ENCODE results near the gene CELF6. TPM values are rescaled to one million over a fixed set of nuclear protein-coding genes. Genes with fewer than 3 reads are reported as not detected.

The CELF6 gene
- total RNA-seq, 1 donor = 0.36 TPM

- no peaks in the 10 kb centered on the region for H3K79me2 ChIP-seq (ENCODE audit: insufficient read depth, low read length)
- H3K4me3 ChIP-seq (ENCODE audit: insufficient read depth, low read length) = peak overlapping the region; percentile 0
- H3K4me1 ChIP-seq (ENCODE audit: insufficient read depth, low read length) = peaks cover 18% of the 10 kb centered on the region
- H3K9me3 ChIP-seq (ENCODE audit: low read depth, low read length) = no peaks in the 10 kb centered on the region
- no peak for DNase-seq (ENCODE audit: insufficient read length, low spot score, missing footprints)
- H3K4me2 ChIP-seq (ENCODE audit: insufficient read depth, low read length) = peak overlapping the region; percentile 44
- no peaks in the 10 kb centered on the region for H3K27me3 ChIP-seq (ENCODE audit: insufficient read depth, low read length)
- no peaks in the 10 kb centered on the region for H3K36me3 ChIP-seq (ENCODE audit: insufficient read depth, low read length)
- H4K20me1 ChIP-seq (ENCODE audit: insufficient read depth, low read length) = no peaks in the 10 kb centered on the region
- no peak overlapping the region for H2AFZ ChIP-seq (ENCODE audit: low read length)
- peak overlapping the region; percentile 80 for H3K27ac ChIP-seq (ENCODE audit: low read depth, low read length)
- TF ChIP-seq CTCF (IDR thresholded peaks at IDR 0.05; ENCODE audit: extremely low read depth, low read depth, low read length) = no peak
Measured at GRCh38 chr15:72338617-72339321, 18.8 kb upstream of the CELF6 start.

- H3K36me3 ChIP-seq (ENCODE audit: insufficient read depth, low read length) = no peaks in the 10 kb centered on the region
- peak overlapping the region; percentile 11 for H3K4me2 ChIP-seq (ENCODE audit: insufficient read depth, low read length)
- H4K20me1 ChIP-seq (ENCODE audit: insufficient read depth, low read length) = no peaks in the 10 kb centered on the region
- H3K27me3 ChIP-seq (ENCODE audit: insufficient read depth, low read length) = no peaks in the 10 kb centered on the region
- no peak for DNase-seq (ENCODE audit: insufficient read length, low spot score, missing footprints)
- H3K4me1 ChIP-seq (ENCODE audit: insufficient read depth, low read length) = peaks cover 18% of the 10 kb centered on the region
- no peak for TF ChIP-seq CTCF (IDR thresholded peaks at IDR 0.05; ENCODE audit: extremely low read depth, low read depth, low read length)
- H3K27ac ChIP-seq (ENCODE audit: low read depth, low read length) = peak overlapping the region; percentile 80
- H3K9me3 ChIP-seq (ENCODE audit: low read depth, low read length) = no peaks in the 10 kb centered on the region
- no peaks in the 10 kb centered on the region for H3K79me2 ChIP-seq (ENCODE audit: insufficient read depth, low read length)
- H2AFZ ChIP-seq (ENCODE audit: low read length) = no peak overlapping the region
- H3K4me3 ChIP-seq (ENCODE audit: insufficient read depth, low read length) = no peak overlapping the region
Measured at GRCh38 chr15:72338148-72338547, 18.2 kb upstream of the CELF6 start.

GRCh38 chr15:72334842-72335241 lies 14.9 kb upstream of the CELF6 start:
- no peaks in the 10 kb centered on the region for H3K27me3 ChIP-seq (ENCODE audit: insufficient read depth, low read length)
- H3K4me2 ChIP-seq (ENCODE audit: insufficient read depth, low read length) = no peak overlapping the region
- no peak for DNase-seq (ENCODE audit: insufficient read length, low spot score, missing footprints)
- H3K79me2 ChIP-seq (ENCODE audit: insufficient read depth, low read length) = no peaks in the 10 kb centered on the region
- H3K4me1 ChIP-seq (ENCODE audit: insufficient read depth, low read length) = peaks cover 13% of the 10 kb centered on the region
- H3K36me3 ChIP-seq (ENCODE audit: insufficient read depth, low read length) = no peaks in the 10 kb centered on the region
- H2AFZ ChIP-seq (ENCODE audit: low read length) = no peak overlapping the region
- no peaks in the 10 kb centered on the region for H3K9me3 ChIP-seq (ENCODE audit: low read depth, low read length)
- H3K4me3 ChIP-seq (ENCODE audit: insufficient read depth, low read length) = no peak overlapping the region
- TF ChIP-seq CTCF (IDR thresholded peaks at IDR 0.05; ENCODE audit: extremely low read depth, low read depth, low read length) = no peak
- no peak overlapping the region for H3K27ac ChIP-seq (ENCODE audit: low read depth, low read length)
- no peaks in the 10 kb centered on the region for H4K20me1 ChIP-seq (ENCODE audit: insufficient read depth, low read length)

GRCh38 chr15:72331021-72331420 lies 11.1 kb upstream of the CELF6 start:
- Histone ChIP-seq H3K9me3 (ENCODE audit: low read depth, low read length) (no peaks in the 10 kb centered on the region), H3K4me1 (ENCODE audit: insufficient read depth, low read length) (no peaks in the 10 kb centered on the region), H3K79me2 (ENCODE audit: insufficient read depth, low read length) (no peaks in the 10 kb centered on the region), H3K36me3 (ENCODE audit: insufficient read depth, low read length) (no peaks in the 10 kb centered on the region), H2AFZ (ENCODE audit: low read length) (no peak overlapping the region), H3K4me2 (ENCODE audit: insufficient read depth, low read length) (no peak overlapping the region), H3K27me3 (ENCODE audit: insufficient read depth, low read length) (no peaks in the 10 kb centered on the region), H3K27ac (ENCODE audit: low read depth, low read length) (no peak overlapping the region), H4K20me1 (ENCODE audit: insufficient read depth, low read length) (no peaks in the 10 kb centered on the region), H3K4me3 (ENCODE audit: insufficient read depth, low read length) (no peak overlapping the region)
- no peak for DNase-seq (ENCODE audit: insufficient read length, low spot score, missing footprints)
- no peak for TF ChIP-seq CTCF (IDR thresholded peaks at IDR 0.05; ENCODE audit: extremely low read depth, low read depth, low read length)
